SHP77 (cell line): ENCODE data around the gene CYLD.

ENCODE experiments used
- DNase-seq, 2 experiments: peaks; one replicate each; lab custom pipeline; 2025; lab: John Stamatoyannopoulos, UW

The CYLD gene

GRCh38 chr16:50781043-50781442 lies 39.2 kb downstream of the CYLD start:
- no peak for DNase-seq

DNA sequence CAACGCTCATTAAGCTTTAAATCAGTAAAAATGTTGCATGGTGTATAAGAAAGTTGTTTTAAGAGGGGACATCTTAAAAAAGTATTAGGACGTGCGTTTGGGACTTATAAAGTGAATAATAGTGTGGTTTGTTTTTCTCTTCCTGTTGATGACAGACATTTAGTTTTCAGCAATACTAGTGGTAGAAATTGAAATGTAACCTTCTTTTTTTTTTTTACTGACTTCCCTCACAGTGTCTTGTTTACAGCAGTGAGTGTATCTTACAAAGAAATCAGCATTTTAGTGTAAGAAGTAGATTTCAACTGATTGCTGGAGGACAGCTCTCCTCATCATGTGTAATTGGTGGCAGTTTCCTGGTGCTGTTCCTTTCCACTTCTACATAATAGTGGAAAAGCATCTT lies 39.6 kb downstream of the CYLD start:
- DNase-seq, result no peak

- no peak for DNase-seq
These were observed 47.9 kb downstream of the CYLD start for GRCh38 chr16:50789757-50790156.

GRCh38 chr16:50791522-50791921 lies 49.6 kb downstream of the CYLD start:
- no peak for DNase-seq

DNA sequence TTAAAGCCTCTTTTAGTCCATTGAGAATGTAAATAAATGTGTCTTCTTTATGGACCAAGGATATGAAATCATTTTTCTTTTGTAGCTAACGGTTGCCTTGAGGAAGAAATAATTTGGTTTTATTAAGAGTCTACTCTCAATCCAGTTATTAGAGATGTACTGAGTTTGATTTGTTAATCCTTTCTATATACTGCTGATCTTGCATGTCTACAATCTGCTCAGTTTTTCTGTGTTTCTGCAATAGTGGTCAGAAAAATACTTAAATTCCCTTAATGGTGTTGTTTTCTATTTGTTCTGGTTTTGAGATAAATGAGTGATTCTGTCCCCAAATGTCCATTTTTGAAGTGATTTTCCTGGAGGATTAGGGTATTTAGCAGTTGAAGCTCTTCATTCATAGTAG lies 54.9 kb downstream of the CYLD start:
- DNase-seq, result no peak

GRCh38 chr16:50797456-50797855 lies 55.6 kb downstream of the CYLD start:
- DNase-seq, result no peak

GRCh38 chr16:50800074-50800473 lies 58.2 kb downstream of the CYLD start:
- no peak for DNase-seq

GRCh38 chr16:50801036-50801435 lies 59.1 kb downstream of the CYLD start:
- DNase-seq, result no peak

- DNase-seq, result no peak
These were observed 60.1 kb downstream of the CYLD start for GRCh38 chr16:50802000-50802399.

DNA sequence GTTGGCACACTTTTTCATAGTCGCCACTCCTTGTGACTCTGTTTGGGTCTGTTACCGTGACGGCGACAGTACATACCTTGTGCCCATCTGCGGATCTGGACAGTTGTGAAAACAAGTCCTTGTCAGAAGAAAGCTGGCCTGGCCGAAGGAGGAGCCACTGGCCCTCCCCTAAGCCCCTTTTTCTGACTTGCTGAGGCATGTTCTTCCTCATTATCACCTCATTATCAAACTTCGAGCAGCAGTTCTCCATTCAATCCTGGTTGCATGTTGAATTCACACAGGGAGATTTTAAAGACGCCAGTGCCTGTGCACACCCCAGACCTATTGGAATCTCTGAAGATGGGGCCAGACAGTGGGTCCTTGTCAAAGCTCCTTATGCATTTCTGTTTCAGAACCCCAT lies 61.1 kb downstream of the CYLD start:
- no peak for DNase-seq

- no peak for DNase-seq
These were observed 62.5 kb downstream of the CYLD start for GRCh38 chr16:50804290-50804907.

DNA sequence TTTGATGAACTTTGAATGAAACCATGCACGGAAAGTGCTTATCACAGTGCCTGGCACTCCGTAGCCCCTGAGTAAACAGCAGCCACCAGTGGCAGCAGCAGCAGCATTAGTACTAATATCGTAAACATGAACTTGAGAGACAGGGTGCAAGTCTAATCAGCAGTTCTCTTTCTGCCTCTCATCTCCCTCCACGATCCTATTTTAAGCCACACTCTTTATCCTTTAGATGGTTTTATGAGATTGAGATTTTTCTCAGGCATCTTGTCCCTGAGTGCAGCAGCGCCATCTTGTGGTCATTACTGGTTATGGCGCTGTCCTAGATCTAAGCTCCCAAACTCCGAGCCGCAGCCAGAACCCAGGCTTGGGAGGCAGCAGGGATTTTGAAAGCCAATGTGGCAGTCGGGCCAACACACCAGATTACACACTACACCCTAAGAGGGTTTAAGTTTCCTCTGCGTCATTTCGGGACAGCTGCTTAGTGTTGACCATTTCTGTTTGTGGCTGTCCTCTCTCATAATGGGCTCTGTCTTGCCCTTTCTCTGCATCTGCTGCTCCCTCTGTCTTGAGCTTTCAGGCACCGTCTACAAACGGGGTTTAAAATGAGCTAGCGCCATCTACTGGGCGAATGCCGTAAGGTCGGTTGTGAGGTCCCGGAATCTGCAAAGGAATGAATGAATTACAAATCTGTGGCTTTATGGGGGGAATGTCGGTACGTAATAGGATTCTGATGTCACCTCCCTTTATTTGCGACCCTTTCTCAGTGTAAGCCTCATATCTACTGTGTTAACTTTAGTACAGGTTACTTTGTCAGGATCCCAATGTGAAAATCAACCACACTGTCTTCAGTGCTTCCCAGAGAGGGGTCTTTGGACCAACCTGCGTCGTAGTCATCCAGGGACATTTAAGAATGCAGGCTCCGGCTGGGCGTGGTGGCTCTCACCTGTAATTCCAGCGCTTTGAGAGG lies 64.5 kb downstream of the CYLD start:
- DNase-seq, result peak; percentile 68 to 80

DNA sequence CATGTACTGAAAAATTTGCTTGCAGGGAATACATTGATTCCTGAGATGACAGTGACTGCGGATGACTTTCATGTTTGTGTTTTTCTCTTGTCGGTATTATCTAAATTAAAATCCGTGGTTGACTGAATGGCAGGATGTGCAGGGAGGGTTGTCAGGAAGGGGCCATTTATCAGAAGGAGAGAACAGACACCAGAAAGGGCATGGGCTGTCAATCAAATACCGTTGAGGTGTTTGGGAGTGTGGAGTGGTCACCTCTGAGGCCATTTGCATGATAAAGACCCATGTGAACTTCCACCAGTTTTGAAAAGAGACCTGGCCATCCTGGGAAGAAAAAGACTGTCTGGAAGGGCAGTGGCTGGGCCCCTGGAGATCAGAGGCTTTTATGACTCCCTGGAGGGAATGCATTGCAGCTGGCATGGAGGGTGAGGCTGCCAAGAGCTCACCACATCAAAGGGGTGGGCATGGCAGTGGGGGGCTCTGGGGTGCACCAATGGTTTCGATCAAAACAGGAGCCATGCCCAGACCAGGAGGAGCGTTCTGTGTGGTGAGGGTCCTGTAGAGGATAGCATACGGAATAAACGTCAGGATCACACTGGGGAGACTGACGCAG lies 67.1 kb downstream of the CYLD start:
- no peak for DNase-seq

DNA sequence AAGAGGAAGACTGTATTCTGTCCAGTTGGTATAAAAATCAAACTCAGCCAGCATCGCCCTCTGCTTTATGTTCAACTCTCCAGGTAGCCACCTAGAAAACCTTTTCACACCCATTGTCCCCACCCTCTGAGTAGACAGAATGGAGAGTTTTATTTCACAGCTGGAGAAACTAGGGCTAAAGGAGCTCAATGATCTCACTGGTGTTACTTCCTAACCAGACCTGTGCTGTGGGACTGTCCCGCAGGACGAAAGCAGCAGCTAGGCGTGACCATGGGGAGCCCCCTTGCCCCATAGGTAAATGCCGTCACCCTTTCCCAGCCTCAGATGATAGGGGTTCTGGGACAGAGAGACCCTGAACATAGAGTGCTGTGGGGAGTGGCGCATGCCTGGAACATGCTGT lies 67.7 kb downstream of the CYLD start:
- no peak for DNase-seq

DNA sequence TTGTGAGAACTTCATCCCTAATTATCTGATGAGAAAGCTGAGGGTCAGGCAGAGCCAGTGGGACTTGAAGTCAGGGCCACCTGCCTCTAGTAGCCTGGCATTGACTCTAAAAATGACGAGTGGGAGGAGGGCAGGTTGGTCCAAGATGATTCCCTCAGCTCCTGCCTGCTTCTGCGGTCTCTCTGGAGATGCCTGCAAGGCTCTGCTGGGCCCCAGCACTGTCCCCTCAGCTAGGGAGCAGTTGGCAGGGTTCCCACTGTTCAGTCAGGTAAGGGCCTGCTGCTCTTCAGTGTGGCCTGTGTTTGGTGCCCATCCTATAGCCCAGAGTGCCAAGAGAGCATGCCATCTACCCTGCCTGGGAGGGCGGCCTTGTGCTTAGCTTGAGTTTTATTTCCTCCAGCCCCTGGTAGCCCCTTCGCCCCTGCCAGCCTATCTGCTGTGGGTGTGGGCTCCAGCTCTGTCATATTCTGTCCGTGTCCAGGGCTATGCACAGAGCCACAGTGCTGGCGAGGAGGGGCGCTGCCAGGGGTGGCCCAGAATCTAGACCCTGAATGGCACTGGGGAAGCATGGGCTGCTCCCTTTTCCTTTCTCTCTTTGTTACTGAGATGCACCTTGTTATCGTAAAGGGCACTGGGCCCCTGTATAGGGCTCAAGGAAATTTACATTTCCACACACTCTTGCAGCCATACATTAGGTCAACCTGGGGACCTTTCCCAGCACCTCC lies 68.5 kb downstream of the CYLD start:
- DNase-seq, result no peak

GRCh38 chr16:50812046-50812445 lies 70.2 kb downstream of the CYLD start:
- no peak for DNase-seq

GRCh38 chr16:50812876-50813466 lies 71.1 kb downstream of the CYLD start:
- no peak for DNase-seq

DNA sequence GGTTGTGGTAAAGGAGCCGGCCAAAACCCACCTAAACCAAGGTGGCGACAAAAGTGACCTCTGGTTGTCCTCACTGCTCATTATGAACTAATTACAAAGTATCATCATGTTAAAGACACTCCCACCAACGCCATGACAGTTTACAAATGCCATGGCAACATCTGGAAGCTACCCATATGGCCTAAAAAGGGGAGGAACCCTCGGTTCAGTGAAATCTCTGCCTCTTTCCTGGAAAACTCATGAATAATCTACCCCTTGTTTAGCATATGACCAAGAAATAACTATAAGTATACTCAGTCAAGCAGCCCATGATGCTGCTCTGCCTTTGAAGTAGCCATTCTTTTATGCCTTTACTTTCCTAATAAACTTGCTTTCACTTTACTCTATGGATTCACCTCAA lies 72.2 kb downstream of the CYLD start:
- DNase-seq, result no peak

GRCh38 chr16:50814541-50814940 lies 72.7 kb downstream of the CYLD start:
- no peak for DNase-seq

DNA sequence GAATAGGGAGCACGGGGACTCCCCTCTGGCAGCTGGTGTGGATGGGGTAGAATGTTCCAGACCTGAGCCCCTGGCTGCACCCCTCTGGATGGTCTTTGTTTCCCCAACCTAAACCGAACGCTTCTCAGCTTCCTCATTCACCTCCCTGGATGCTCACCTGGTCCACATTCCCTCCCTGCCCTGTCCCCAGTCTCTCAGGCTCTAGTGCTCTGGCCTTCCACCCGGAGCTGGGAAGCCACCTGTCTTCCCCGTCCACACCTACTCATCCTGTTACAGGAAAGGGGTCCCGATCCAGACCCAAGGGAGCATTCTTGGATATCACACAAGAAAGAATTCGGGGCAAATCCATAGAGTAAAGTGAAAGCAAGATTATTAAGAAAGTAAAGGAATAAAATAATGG lies 73.5 kb downstream of the CYLD start:
- DNase-seq, result no peak

DNA sequence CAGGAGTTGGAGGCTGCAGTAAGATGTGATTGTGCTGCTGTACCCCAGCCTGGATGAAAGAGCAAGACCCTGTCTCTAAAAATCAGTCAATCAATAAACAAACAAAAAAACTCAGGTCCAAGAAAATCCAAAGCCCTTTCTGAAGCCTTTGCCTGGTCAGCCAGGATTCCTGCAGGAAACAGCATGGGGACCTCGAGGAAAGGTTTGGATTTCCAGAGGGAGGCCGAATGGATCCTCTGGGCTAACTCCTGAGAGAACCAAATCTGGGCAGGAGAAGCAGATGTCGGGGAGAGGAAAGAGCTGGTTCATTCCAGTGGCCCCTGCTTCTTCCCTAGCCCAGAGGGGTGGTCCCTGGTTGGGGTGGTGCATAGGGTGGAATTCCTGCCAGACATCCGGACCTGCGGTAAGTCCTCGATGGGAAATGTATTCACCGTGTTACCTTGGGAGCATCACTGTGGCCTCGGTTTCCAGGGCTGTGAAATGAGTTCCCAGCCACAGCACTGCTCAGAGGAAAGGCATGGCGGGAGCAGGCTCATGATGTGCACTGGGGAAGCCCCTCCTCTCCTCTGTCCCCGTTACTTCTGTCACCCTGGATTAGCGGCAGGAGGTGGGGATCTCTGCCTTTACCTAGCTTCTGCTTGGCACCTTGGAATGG lies 75.1 kb downstream of the CYLD start:
- no peak for DNase-seq
